Measurements from ENCODE around the gene WWOX.

WWOX gene

GRCh38 chr16:78562111-78562510 lies 462.7 kb downstream of the WWOX start (continued):
- TF ChIP-seq PPARA (CRISPR knock-in tag; IDR thresholded peaks at IDR 0.05; ENCODE audit: borderline replicate concordance) (no peak), TCF4 (CRISPR knock-in tag; IDR thresholded peaks at IDR 0.05; ENCODE audit: borderline replicate concordance) (no peak), ARNTL (CRISPR knock-in tag; IDR thresholded peaks at IDR 0.05; ENCODE audit: borderline replicate concordance, low read depth) (no peak), ESRRG (CRISPR knock-in tag; IDR thresholded peaks at IDR 0.05) (no peak), SNAI2 (CRISPR knock-in tag; IDR thresholded peaks at IDR 0.05) (no peak), CREB5 (CRISPR knock-in tag; IDR thresholded peaks at IDR 0.05; ENCODE audit: low read depth) (no peak)

DNA sequence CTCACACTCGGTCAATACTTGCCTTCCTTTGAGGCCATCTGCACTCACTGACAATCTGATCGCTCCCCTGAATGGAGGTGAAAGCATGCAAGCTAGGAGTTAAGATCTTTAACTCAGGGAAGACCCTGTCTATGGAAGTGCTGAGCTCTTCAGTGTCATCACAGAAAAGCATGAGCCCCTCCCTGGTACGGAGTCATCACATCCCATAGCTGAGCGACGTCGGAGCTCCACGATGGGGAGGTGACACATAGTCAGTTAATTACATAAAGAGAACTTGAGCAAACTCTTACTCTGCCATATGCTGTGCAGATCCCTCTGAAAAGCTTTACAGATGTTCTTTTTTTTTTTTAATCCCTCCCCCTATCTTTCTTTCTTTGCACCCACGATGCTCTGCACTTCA lies 463.2 kb downstream of the WWOX start:
- TF ChIP-seq CREB5 (CRISPR knock-in tag; IDR thresholded peaks at IDR 0.05; ENCODE audit: low read depth) (no peak), ESRRG (CRISPR knock-in tag; IDR thresholded peaks at IDR 0.05) (no peak), ZFP3 (CRISPR knock-in tag; IDR thresholded peaks at IDR 0.05) (no peak), TCF4 (CRISPR knock-in tag; IDR thresholded peaks at IDR 0.05; ENCODE audit: borderline replicate concordance) (no peak), BACH2 (CRISPR knock-in tag; IDR thresholded peaks at IDR 0.05; ENCODE audit: borderline replicate concordance) (no peak), GLIS3 (CRISPR knock-in tag; IDR thresholded peaks at IDR 0.05) (no peak), PPARA (CRISPR knock-in tag; IDR thresholded peaks at IDR 0.05; ENCODE audit: borderline replicate concordance) (no peak), SNAI2 (CRISPR knock-in tag; IDR thresholded peaks at IDR 0.05) (no peak), ZFP30 (CRISPR knock-in tag; IDR thresholded peaks at IDR 0.05) (no peak), TOX (CRISPR knock-in tag; IDR thresholded peaks at IDR 0.05; ENCODE audit: borderline replicate concordance) (no peak), ZC3H10 (CRISPR knock-in tag; IDR thresholded peaks at IDR 0.05) (no peak), ARNTL (CRISPR knock-in tag; IDR thresholded peaks at IDR 0.05; ENCODE audit: borderline replicate concordance, low read depth) (no peak), ZNF70 (CRISPR knock-in tag; IDR thresholded peaks at IDR 0.05) (no peak)
- TF ChIP-seq, protein P1, sequence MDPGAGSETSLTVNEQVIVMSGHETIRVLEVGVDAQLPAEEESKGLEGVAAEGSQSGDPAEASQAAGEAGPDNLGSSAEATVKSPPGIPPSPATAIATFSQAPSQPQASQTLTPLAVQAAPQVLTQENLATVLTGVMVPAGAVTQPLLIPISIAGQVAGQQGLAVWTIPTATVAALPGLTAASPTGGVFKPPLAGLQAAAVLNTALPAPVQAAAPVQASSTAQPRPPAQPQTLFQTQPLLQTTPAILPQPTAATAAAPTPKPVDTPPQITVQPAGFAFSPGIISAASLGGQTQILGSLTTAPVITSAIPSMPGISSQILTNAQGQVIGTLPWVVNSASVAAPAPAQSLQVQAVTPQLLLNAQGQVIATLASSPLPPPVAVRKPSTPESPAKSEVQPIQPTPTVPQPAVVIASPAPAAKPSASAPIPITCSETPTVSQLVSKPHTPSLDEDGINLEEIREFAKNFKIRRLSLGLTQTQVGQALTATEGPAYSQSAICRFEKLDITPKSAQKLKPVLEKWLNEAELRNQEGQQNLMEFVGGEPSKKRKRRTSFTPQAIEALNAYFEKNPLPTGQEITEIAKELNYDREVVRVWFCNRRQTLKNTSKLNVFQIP (CRISPR knock-in tag; IDR thresholded peaks at IDR 0.05; ENCODE audit: borderline replicate concordance, low read depth): no peak
- TF ChIP-seq, protein P2, sequence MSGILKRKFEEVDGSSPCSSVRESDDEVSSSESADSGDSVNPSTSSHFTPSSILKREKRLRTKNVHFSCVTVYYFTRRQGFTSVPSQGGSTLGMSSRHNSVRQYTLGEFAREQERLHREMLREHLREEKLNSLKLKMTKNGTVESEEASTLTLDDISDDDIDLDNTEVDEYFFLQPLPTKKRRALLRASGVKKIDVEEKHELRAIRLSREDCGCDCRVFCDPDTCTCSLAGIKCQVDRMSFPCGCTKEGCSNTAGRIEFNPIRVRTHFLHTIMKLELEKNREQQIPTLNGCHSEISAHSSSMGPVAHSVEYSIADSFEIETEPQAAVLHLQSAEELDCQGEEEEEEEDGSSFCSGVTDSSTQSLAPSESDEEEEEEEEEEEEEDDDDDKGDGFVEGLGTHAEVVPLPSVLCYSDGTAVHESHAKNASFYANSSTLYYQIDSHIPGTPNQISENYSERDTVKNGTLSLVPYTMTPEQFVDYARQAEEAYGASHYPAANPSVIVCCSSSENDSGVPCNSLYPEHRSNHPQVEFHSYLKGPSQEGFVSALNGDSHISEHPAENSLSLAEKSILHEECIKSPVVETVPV (CRISPR knock-in tag; IDR thresholded peaks at IDR 0.05): no peak
- TF ChIP-seq, protein P3, sequence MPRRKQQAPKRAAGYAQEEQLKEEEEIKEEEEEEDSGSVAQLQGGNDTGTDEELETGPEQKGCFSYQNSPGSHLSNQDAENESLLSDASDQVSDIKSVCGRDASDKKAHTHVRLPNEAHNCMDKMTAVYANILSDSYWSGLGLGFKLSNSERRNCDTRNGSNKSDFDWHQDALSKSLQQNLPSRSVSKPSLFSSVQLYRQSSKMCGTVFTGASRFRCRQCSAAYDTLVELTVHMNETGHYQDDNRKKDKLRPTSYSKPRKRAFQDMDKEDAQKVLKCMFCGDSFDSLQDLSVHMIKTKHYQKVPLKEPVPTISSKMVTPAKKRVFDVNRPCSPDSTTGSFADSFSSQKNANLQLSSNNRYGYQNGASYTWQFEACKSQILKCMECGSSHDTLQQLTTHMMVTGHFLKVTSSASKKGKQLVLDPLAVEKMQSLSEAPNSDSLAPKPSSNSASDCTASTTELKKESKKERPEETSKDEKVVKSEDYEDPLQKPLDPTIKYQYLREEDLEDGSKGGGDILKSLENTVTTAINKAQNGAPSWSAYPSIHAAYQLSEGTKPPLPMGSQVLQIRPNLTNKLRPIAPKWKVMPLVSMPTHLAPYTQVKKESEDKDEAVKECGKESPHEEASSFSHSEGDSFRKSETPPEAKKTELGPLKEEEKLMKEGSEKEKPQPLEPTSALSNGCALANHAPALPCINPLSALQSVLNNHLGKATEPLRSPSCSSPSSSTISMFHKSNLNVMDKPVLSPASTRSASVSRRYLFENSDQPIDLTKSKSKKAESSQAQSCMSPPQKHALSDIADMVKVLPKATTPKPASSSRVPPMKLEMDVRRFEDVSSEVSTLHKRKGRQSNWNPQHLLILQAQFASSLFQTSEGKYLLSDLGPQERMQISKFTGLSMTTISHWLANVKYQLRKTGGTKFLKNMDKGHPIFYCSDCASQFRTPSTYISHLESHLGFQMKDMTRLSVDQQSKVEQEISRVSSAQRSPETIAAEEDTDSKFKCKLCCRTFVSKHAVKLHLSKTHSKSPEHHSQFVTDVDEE (CRISPR knock-in tag; IDR thresholded peaks at IDR 0.05): no peak
- no peak for ATAC-seq

GRCh38 chr16:78563905-78564304 lies 464.5 kb downstream of the WWOX start:
- TF ChIP-seq, protein P2 (CRISPR knock-in tag; IDR thresholded peaks at IDR 0.05): no peak
- ATAC-seq: no peak

Measured in SK-N-SH treated with all-trans-retinoic acid at 6 μM for 48 hours (cell line).